CD4-positive, alpha-beta T cell (primary cell): ENCODE data around the gene KIAA1210. TPM values are rescaled to one million over a fixed set of nuclear protein-coding genes. Genes with fewer than 3 reads are reported as not detected.

Source experiments
- ATAC-seq: fragments of 200-7000 bp; cut with Tn5 transposase; one replicate; pipeline ENCODE4 v1.10.0; 2022; ENCODE audit warnings: mild to moderate bottlenecking; ENCODE audit not compliant: poor library complexity
- CTCF ChIA-PET: fragments of 350-600 bp; sonication (Branson Sonifier 250); formaldehyde crosslinking; loops from one replicate; lab custom pipeline; 2021; ENCODE audit warnings: antibody characterized with exemption, inconsistent platforms; lab: Charles Lee
- POLR2A ChIA-PET: fragments of 350-600 bp; sonication (Branson Sonifier 250); formaldehyde crosslinking; loops from one replicate; lab custom pipeline; 2021; ENCODE audit warnings: antibody characterized with exemption, inconsistent platforms; lab: Charles Lee
- DNase-seq, 14 experiments: peaks; one replicate each; pipeline ENCODE4 v3.0.0-alpha.2; 2013 to 2020; ENCODE audit warnings: mixed read lengths in 2 of 14
- H3K27ac ChIP-seq, 2 donors: one replicate each; pipeline versions ENCODE4 v1.5.1 to v1.7.0; 2013; ENCODE audit warnings: low read length in 2 of 2, low read depth in 1 of 2, mild to moderate bottlenecking in 1 of 2
- H3K27me3 ChIP-seq, 2 experiments: 1 replicate in 1 of 2; 2 replicates in 1 of 2; pipeline versions ENCODE4 v1.6.1 to v1.7.0; 2013; ENCODE audit warnings: low read length in 2 of 2, control low read depth in 1 of 2, mild to moderate bottlenecking in 1 of 2, moderate library complexity in 1 of 2; ENCODE audit not compliant: insufficient read depth in 2 of 2, control insufficient read depth in 1 of 2
- H3K36me3 ChIP-seq: one replicate; pipeline ENCODE4 v1.6.1; 2013; ENCODE audit warnings: low read length, control low read depth; ENCODE audit not compliant: insufficient read depth
- H3K4me1 ChIP-seq: one replicate; pipeline ENCODE4 v1.6.1; 2013; ENCODE audit warnings: low read length, control low read depth; ENCODE audit not compliant: insufficient read depth
- H3K4me3 ChIP-seq: one replicate; pipeline ENCODE4 v1.5.1; 2013; ENCODE audit warnings: mild to moderate bottlenecking, low read length, moderate library complexity
- H3K9me3 ChIP-seq, 2 experiments: 1 replicate in 1 of 2; 2 replicates in 1 of 2; pipeline versions ENCODE4 v1.6.1 to v1.7.0; 2013; ENCODE audit warnings: low read length in 2 of 2, mild to moderate bottlenecking in 2 of 2, control low read depth in 1 of 2, moderate library complexity in 1 of 2; ENCODE audit not compliant: control insufficient read depth in 1 of 2, insufficient read depth in 1 of 2
- H3K27ac Mint-ChIP-seq: one replicate; pipeline ENCODE4 v1.8.0; 2020; ENCODE audit warnings: mixed read lengths
- H3K27me3 Mint-ChIP-seq: one replicate; pipeline ENCODE4 v1.8.0; 2021; ENCODE audit warnings: mixed read lengths
- H3K36me3 Mint-ChIP-seq: one replicate; pipeline ENCODE4 v1.8.0; 2021; ENCODE audit warnings: low read depth, mixed read lengths
- H3K4me1 Mint-ChIP-seq: one replicate; pipeline ENCODE4 v1.8.0; 2021; ENCODE audit warnings: low read depth, mixed read lengths
- H3K4me3 Mint-ChIP-seq: one replicate; pipeline ENCODE4 v1.8.0; 2020; ENCODE audit warnings: mild to moderate bottlenecking, mixed read lengths
- H3K9me3 Mint-ChIP-seq: one replicate; pipeline ENCODE4 v1.8.0; 2020; ENCODE audit warnings: mixed read lengths
- intact Hi-C, 2 experiments: fragments of 100-400 bp; cut with DNase I in 1 of 2; cut with micrococcal nuclease in 1 of 2; formaldehyde crosslinking; loops; one replicate each; pipeline versions ENCODE4 v1.15.1 to v1.9.0; 2023 to 2025; cut with DNase I, micrococcal nuclease
- total RNA-seq, 174 experiments: library from RNA in 2 of 174; stranded (reverse) in 2 of 174; gene quantifications; one replicate each; pipeline ENCODE4 v1.2.3 and lab custom pipeline; 2021 to 2026
- TF ChIP-seq, protein P1 (sequence below): fragments of 200-600 bp; IDR thresholded peaks from one replicate; pipeline ENCODE4 v1.8.0; 2022; ENCODE audit warnings: antibody characterized with exemption, mild to moderate bottlenecking

The KIAA1210 gene
- total RNA-seq, 2 experiments from 2014 or later: not detected

DNA sequence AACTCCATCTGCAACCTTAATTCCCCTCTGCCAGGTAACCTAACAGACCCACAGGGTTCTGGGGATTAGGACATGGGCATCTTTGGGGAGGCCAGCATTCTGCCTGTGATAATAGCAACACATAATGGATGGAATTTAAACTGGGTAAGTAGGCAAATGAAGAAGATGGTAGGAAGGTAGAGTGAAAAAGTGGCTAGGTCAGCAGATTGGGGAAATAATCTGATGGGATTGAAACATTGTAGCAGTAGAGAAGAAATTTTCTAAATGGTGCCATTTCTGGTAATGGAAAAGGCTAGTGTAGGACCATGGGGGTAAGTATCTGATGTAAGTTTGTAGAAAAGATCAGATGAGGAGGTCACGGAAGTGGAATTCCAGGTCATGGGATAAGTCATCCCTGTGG is 57.9 kb downstream of the KIAA1210 start:
- no peak overlapping the region for H3K4me3 Mint-ChIP-seq
- no peaks in the 10 kb centered on the region for H3K4me1 Mint-ChIP-seq
- DNase-seq (no peak), ATAC-seq (no peak)
- H3K9me3 Mint-ChIP-seq: no peaks in the 10 kb centered on the region
- intact Hi-C loops: loop anchor here in 1 of 2 experiments (5.0 kb wide), 1 partner anchor 612 kb away; no protein-coding TSS in a partner anchor
- Histone ChIP-seq H3K4me1 (no peaks in the 10 kb centered on the region), H3K4me3 (no peak overlapping the region), H3K9me3 (no peaks in the 10 kb centered on the region), H3K36me3 (no peaks in the 10 kb centered on the region), H3K27me3 (no peaks in the 10 kb centered on the region), H3K27ac (no peak overlapping the region)
- H3K36me3 Mint-ChIP-seq: no peaks in the 10 kb centered on the region
- TF ChIP-seq, protein P1, sequence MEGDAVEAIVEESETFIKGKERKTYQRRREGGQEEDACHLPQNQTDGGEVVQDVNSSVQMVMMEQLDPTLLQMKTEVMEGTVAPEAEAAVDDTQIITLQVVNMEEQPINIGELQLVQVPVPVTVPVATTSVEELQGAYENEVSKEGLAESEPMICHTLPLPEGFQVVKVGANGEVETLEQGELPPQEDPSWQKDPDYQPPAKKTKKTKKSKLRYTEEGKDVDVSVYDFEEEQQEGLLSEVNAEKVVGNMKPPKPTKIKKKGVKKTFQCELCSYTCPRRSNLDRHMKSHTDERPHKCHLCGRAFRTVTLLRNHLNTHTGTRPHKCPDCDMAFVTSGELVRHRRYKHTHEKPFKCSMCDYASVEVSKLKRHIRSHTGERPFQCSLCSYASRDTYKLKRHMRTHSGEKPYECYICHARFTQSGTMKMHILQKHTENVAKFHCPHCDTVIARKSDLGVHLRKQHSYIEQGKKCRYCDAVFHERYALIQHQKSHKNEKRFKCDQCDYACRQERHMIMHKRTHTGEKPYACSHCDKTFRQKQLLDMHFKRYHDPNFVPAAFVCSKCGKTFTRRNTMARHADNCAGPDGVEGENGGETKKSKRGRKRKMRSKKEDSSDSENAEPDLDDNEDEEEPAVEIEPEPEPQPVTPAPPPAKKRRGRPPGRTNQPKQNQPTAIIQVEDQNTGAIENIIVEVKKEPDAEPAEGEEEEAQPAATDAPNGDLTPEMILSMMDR: no peak
- CTCF ChIA-PET: no interaction called here
- H3K27me3 Mint-ChIP-seq: no peaks in the 10 kb centered on the region
- POLR2A ChIA-PET: no interaction called here
- H3K27ac Mint-ChIP-seq: no peak overlapping the region

DNA sequence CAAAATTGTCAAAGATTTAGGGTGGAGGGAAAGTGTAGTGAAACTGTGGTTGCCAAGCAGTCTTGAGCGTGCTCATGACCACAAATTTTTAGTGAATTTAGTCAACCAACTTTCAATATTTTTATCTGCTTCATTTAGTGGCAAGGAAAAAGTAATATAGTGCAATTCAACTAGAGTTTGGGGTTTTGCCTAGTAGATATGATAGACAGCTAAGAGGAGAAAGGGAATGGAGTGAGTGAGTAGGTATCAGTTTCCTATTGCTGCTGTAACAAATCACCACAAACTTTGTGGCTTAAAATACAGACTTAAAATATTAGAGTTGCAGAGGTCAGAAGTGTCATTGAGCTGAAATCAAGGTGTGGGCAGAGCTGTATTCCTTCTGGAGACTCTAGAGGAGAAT is 58.5 kb downstream of the KIAA1210 start:
- intact Hi-C loops: loop anchor here in 1 of 2 experiments (5.0 kb wide), 1 partner anchor 612 kb away; no protein-coding TSS in a partner anchor
- Histone ChIP-seq H3K4me1 (no peaks in the 10 kb centered on the region), H3K27ac (no peak overlapping the region), H3K36me3 (no peaks in the 10 kb centered on the region), H3K9me3 (no peaks in the 10 kb centered on the region), H3K27me3 (no peaks in the 10 kb centered on the region), H3K4me3 (no peak overlapping the region)
- ChIA-PET POLR2A (no interaction called here), CTCF (no interaction called here)
- DNase-seq: no peak
- no peaks in the 10 kb centered on the region for H3K27me3 Mint-ChIP-seq
- no peak overlapping the region for H3K27ac Mint-ChIP-seq
- no peaks in the 10 kb centered on the region for H3K4me1 Mint-ChIP-seq
- ATAC-seq: no peak
- no peak overlapping the region for H3K4me3 Mint-ChIP-seq
- TF ChIP-seq, protein P1: no peak
- no peaks in the 10 kb centered on the region for H3K36me3 Mint-ChIP-seq
- H3K9me3 Mint-ChIP-seq: no peaks in the 10 kb centered on the region

DNA sequence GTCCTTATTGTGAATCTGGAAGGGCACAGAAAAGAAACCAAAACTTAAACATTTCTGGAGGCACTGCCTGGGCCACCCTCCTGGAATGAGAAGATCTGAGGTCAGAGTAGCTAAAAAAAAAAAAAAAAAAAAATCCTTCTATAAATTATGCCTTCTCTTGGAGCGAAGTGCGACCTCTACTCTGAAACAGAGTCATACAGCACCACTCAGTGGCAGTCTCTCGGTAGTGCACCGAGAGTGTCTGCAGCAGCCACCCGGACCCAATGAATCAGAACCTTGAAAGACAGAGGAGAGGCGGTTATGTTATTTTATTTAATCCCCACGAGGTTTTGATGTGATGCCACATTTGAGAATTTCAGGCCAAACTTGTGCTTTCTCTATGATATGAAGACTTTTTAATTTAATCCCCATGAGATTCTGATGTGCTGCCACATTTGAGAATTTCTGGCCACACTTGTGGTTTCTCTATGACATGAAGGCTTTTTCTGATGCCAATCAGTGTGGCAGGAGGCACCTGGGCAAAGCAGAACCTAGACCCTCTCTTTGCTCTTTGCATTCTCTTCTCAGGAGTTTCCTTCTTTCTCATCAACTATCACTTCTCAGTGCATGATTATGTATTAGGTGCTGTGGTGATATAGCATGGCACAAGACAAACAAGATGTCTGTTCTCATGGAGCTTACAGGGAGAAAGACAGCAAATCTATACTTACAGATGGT is 60.4 kb downstream of the KIAA1210 start:
- H3K36me3 ChIP-seq: no peaks in the 10 kb centered on the region
- DNase-seq (peak in 13 of 14 experiments; percentile 3 to 61 (median 20)), ATAC-seq (peak; percentile 43)
- intact Hi-C loops: loop anchor here (1.0 to 5.0 kb wide), 3 partner anchors 220 to 610 kb away; no protein-coding TSS in a partner anchor
- CTCF ChIA-PET: interaction anchor here (0.6 kb wide), 1 partner anchor 1625 kb away, joined by 3 read pairs; no protein-coding TSS in a partner anchor
- POLR2A ChIA-PET: no interaction called here
- H3K4me1 Mint-ChIP-seq: no peaks in the 10 kb centered on the region
- H3K4me3 ChIP-seq: no peak overlapping the region
- TF ChIP-seq, protein P1: peak; percentile 20
- no peaks in the 10 kb centered on the region for H3K27me3 ChIP-seq
- no peaks in the 10 kb centered on the region for H3K36me3 Mint-ChIP-seq
- H3K9me3 Mint-ChIP-seq: no peaks in the 10 kb centered on the region
- H3K4me1 ChIP-seq: no peaks in the 10 kb centered on the region
- no peaks in the 10 kb centered on the region for H3K9me3 ChIP-seq
- no peak overlapping the region for H3K27ac Mint-ChIP-seq
- H3K4me3 Mint-ChIP-seq: no peak overlapping the region
- H3K27me3 Mint-ChIP-seq: no peaks in the 10 kb centered on the region
- H3K27ac ChIP-seq: no peak overlapping the region
